GM21423 (cell line): ENCODE results near the gene BCL2.
A peak's percentile ranks its signal among the peaks of the same experiment; 100 is the strongest.
"Not testable (repeated sequence)": the region's sequence is repeated elsewhere in the genome, so short reads cannot be mapped to it uniquely, and the experiment has no call there.

ENCODE experiments used
- ATAC-seq: cut with Tn5 transposase; IDR thresholded peaks from one replicate; pipeline ENCODE4 v1.9.1; 2021; ENCODE audit warnings: mild to moderate bottlenecking, moderate library complexity; ENCODE audit not compliant: unreplicated experiment

Gene BCL2

GRCh38 chr18:63236921-63237846 is 82.4 kb downstream of the BCL2 start:
- no peak for ATAC-seq

- ATAC-seq: no peak
These were observed 83.2 kb downstream of the BCL2 start for GRCh38 chr18:63236406-63236805.

- not testable (repeated sequence) for ATAC-seq
These were observed 83.6 kb downstream of the BCL2 start for GRCh38 chr18:63235920-63236319.

- peak; percentile 51 for ATAC-seq
These were observed 84.7 kb downstream of the BCL2 start for GRCh38 chr18:63234841-63235240.

GRCh38 chr18:63234432-63234831 is 85.1 kb downstream of the BCL2 start:
- no peak for ATAC-seq

- ATAC-seq: no peak
These were observed 86.2 kb downstream of the BCL2 start for GRCh38 chr18:63233334-63233733.

- no peak for ATAC-seq
These were observed 86.7 kb downstream of the BCL2 start for GRCh38 chr18:63232826-63233225.

GRCh38 chr18:63229971-63230370 is 89.6 kb downstream of the BCL2 start:
- no peak for ATAC-seq

- ATAC-seq: no peak
These were observed 94.1 kb downstream of the BCL2 start for GRCh38 chr18:63225434-63225833.

GRCh38 chr18:63224630-63225029 is 94.9 kb downstream of the BCL2 start:
- ATAC-seq: peak; percentile 64

GRCh38 chr18:63223837-63224236 is 95.7 kb downstream of the BCL2 start:
- no peak for ATAC-seq

- no peak for ATAC-seq
These were observed 98.7 kb downstream of the BCL2 start for GRCh38 chr18:63220903-63221302.

GRCh38 chr18:63218472-63218871 is 101.1 kb downstream of the BCL2 start:
- ATAC-seq: no peak

GRCh38 chr18:63216516-63217311 is 102.9 kb downstream of the BCL2 start:
- ATAC-seq: no peak

GRCh38 chr18:63213936-63214671 is 105.5 kb downstream of the BCL2 start:
- no peak for ATAC-seq

- ATAC-seq: no peak
These were observed 106.2 kb downstream of the BCL2 start for GRCh38 chr18:63213331-63213900.

GRCh38 chr18:63210521-63210920 is 109.0 kb downstream of the BCL2 start:
- ATAC-seq: no peak

- ATAC-seq: no peak
These were observed 110.9 kb downstream of the BCL2 start for GRCh38 chr18:63208676-63209075.

GRCh38 chr18:63207835-63208234 is 111.7 kb downstream of the BCL2 start:
- ATAC-seq: no peak

- no peak for ATAC-seq
These were observed 112.3 kb downstream of the BCL2 start for GRCh38 chr18:63207143-63207790.
